HG03342 (cell line): ENCODE results near the gene KRT84.

ENCODE experiments used
- ATAC-seq: cut with Tn5 transposase; IDR thresholded peaks from one replicate; pipeline ENCODE4 v1.9.1; 2021; ENCODE audit warnings: mild to moderate bottlenecking, moderate library complexity; ENCODE audit not compliant: unreplicated experiment

The KRT84 gene

DNA sequence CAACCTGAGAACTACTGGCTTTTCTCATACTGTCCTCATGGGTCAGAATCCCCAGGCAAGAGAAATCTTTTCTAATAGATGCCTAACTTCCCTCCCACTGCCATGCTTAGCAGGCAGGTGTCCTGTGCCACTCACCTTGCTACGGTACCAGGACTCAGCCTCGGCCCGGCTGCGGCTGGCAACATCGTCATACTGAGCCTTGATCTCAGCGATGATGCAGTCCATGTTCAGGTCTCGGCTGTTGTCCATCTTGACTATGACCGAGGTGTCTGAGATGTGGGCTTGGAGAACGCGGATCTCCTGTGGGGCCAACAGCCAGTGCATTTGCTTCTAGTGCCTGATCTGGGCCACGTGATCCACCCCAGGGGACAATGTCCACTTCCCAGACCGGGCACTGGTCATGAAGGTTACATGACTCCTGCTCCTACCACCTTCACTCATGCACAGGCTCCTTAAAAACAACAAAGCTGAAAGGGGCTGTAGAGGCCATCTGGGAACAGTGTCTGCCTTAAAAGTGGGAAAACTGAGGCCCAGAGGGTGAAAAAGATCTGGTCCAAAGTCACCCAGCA, 22.3 kb downstream of the KRT84 start:
- ATAC-seq: no peak

- no peak for ATAC-seq
These were observed 23.2 kb downstream of the KRT84 start for GRCh38 chr12:52362118-52362726.

DNA sequence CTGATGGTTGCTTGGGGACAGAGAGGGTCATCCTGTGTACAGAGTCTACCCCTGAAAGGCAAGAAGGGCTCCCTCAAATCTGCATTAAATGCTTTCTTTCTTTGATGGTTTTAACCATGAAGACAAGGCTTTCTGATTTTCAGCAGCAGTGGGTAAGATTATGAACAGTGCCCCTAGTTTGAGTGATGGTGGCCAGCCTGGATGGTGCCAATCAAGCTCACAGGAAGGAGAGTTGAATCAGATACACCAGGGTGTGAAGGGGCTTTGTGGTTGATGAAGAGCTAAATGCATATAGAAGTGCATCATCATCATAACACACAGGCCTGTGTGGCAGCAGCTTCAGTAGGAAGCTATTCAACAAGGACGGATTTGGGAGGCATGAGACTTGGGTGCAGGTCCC, 23.9 kb downstream of the KRT84 start:
- no peak for ATAC-seq

DNA sequence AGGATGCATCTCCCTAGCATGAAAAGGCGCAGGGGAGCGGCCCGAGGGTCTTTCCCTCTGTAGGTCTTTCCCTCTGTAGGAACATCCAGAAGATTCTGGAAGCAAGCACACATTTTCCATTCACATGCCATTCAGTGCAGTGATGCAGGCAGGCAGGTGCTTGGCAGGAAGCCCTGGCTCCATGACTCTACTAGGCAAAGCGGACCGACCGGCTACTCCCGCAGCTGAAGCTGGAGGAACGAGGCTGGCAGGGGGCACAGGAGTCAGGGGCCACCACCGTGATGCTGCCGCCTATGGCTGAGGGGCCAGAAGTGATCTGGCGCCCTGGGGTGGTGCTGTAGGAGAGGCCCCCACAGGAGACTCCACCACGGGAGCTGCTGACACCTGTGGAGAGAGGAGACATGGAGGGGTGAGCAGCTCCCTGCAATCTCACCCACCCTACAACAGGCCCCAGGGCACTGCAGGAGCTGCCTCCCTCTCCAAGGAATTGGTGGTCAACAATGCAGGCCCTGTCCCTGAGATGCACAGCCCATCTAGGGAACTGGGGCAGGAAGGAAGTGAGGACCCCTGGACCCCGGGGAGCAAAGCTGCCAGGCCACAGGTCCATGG, 24.7 kb downstream of the KRT84 start:
- ATAC-seq: no peak

- no peak for ATAC-seq
These were observed 25.3 kb downstream of the KRT84 start for GRCh38 chr12:52360106-52360662.

- ATAC-seq: no peak
These were observed 25.8 kb downstream of the KRT84 start for GRCh38 chr12:52359621-52360061.

DNA sequence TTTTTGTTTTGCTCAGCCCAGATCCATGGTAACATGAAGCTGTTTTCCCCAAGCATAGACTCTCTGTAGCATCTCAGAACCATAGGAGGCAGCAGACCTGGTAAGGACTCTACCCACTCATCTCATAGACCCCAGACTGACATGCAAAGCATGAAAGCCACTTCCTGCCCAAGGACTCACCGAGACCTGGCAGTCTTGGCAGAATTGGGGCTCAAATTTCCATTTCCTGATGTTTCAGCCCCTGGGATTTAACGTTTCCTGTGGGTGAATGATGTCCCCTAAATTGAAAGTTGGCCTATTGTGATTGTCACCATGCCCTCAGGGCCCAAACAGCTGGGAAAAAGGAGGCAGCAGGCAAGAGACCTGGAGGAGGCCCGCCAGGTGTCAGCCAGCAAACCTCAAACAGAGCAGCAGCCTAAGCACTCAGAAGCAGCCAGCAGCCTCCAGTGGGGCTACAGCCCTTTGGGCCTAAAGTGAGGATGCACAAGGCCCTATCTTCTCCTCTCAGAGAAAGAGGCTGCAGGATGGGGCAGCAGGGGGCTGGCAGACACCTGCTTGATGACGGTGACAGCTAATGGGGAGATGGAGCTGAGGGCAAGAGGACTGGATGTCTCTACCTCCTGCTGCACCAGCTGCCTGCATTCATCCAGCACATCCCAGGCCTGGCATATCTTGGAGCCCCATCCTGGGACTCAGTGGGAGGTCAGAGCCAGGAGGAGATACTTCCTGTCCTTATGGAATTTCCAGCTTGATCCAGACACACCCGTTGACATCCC, 26.7 kb downstream of the KRT84 start:
- peak; percentile 97 for ATAC-seq

- ATAC-seq: no peak
These were observed 28.5 kb downstream of the KRT84 start for GRCh38 chr12:52356762-52357580.

- ATAC-seq: no peak
These were observed 29.3 kb downstream of the KRT84 start for GRCh38 chr12:52356031-52356761.

- ATAC-seq: no peak
These were observed 30.3 kb downstream of the KRT84 start for GRCh38 chr12:52355176-52355575.

DNA sequence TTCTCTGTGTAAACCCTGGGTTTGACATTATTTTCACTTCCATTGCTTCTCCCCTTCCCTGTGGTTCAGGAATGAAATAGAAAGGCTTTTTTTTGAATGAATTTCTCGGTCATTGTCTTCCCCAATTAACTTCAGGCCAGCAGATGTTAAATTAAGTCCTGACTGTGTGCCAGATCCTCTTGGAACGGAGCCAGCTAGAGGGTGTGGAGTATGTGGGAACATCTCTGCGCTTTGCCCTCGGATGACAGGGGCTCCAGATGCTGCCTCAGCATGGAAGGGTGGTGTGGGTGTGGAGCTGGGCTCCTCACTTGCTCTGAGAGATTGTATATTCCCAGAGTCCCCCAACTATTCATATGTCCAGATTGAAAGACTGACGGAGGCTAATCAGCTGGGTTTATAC, 31.3 kb downstream of the KRT84 start:
- ATAC-seq: no peak

GRCh38 chr12:52353766-52354165, 31.7 kb downstream of the KRT84 start:
- no peak for ATAC-seq

GRCh38 chr12:52352951-52353350, 32.5 kb downstream of the KRT84 start:
- ATAC-seq: no peak

GRCh38 chr12:52351196-52352059, 34.0 kb downstream of the KRT84 start:
- ATAC-seq: no peak

DNA sequence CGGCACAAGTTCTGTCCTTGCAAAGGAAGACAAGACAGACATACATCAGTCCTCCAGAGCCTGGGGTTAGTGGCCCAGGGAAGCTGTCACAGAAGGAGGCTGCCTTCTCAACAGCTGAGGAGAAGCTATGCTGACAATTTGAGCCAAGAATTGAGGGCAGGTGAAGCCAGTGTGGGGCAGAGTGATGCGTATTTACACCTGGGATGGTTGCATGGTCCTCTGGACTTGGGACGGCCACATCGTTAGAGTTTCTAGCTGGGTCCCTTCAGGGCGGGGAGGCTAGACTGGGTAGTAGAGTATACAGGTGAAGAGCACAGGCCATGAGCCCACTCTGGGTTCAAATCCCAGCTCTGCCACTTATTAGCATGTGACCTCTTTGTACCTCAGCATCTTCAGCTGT, 34.7 kb downstream of the KRT84 start:
- ATAC-seq: no peak

GRCh38 chr12:52350021-52350620, 35.3 kb downstream of the KRT84 start:
- ATAC-seq: no peak

- no peak for ATAC-seq
These were observed 36.3 kb downstream of the KRT84 start for GRCh38 chr12:52349196-52349595.
